ENCODE results near the gene NSG1. TPM values are rescaled to one million over a fixed set of nuclear protein-coding genes. Genes with fewer than 3 reads are reported as not detected.

NSG1 gene
- total and polyA plus RNA-seq, 2 of the 8 experiments (the other 6 are each of a cell fraction or from before 2014, with no cell fraction given), result 35.7 to 61.4 TPM

DNA sequence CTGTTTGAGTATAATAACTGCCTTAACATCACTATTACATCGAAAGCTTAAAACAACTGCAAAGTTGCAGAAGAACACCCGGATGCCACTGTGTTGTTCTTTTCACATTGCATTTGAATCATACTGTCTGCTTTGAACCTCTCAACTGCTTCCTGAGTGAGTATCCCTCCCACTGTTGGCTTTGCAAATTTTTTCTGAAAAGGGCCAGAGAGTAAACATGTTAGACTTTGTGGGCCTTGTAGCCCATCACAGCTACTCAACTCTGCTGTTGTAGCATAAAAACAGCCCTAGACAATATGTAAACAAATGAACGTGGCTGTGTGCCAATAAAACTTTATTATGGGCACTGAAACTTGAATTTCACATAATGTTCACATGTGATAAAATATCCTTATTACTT, 76.1 kb downstream of the NSG1 start:
- Histone ChIP-seq H2BK120ac (replicated peaks; ENCODE audit: low read depth, low read length) (no peak overlapping the region), H2BK5ac (ENCODE audit: low read depth, low read length) (no peak overlapping the region), H3K36me3 (ENCODE audit: control insufficient read depth in 2 of 4, insufficient read depth in 4 of 4, low read length in 3 of 4) (peaks cover 0 to 7% (median 1%) of the 10 kb centered on the region in 4 experiments; a peak in 3 of 8 replicates), H3K79me1 (ENCODE audit: low read depth, low read length) (no peaks in the 10 kb centered on the region), H3K4ac (replicated peaks; ENCODE audit: insufficient read length, low read depth, low read length) (no peak overlapping the region), H4K20me1 (replicated peaks in 1 of 2; ENCODE audit: control insufficient read depth in 1 of 2, insufficient read depth in 2 of 2, low read length in 2 of 2) (no peaks in the 10 kb centered on the region), H3K23ac (ENCODE audit: insufficient read length) (no peak overlapping the region), H2BK12ac (ENCODE audit: low read depth, low read length) (no peak overlapping the region), H4K8ac (ENCODE audit: extremely low read depth, insufficient read depth, low read length) (no peak overlapping the region), H3K4me3 (ENCODE audit: extremely low read depth in 1 of 4, insufficient read depth in 2 of 4, low read depth in 3 of 4, low read length in 4 of 4) (no peak overlapping the region), H3K14ac (ENCODE audit: insufficient read length) (no peak overlapping the region), H3K9ac (replicated peaks in 1 of 4; ENCODE audit: extremely low read depth in 1 of 4, low read depth in 3 of 4, low read length in 3 of 4) (peak overlapping the region in 1 of 4 experiments; percentile 40; a peak in 1 of 7 replicates), H2BK15ac (ENCODE audit: low read length) (no peak overlapping the region), H4K91ac (replicated peaks; ENCODE audit: insufficient read length, low read length) (no peak overlapping the region), H3K4me2 (ENCODE audit: insufficient read depth in 1 of 2, low read depth in 2 of 2, low read length in 2 of 2) (peak overlapping the region; percentile 6 to 25; a peak in 1 of 4 replicates), H3K23me2 (ENCODE audit: low read depth, low read length) (no peaks in the 10 kb centered on the region), H2AK5ac (ENCODE audit: low read depth, low read length) (no peak overlapping the region), H3K4me1 (replicated peaks in 1 of 4; ENCODE audit: control insufficient read depth in 3 of 4, insufficient read depth in 4 of 4, low read length in 3 of 4) (peaks cover 0 to 19% (median 11%) of the 10 kb centered on the region in 4 experiments; a peak in 5 of 7 replicates), H3K79me2 (ENCODE audit: control insufficient read depth in 1 of 2, insufficient read depth in 2 of 2, low read length in 2 of 2) (no peaks in the 10 kb centered on the region), H3K9me3 (ENCODE audit: insufficient read depth in 2 of 2, low read depth in 1 of 2, low read length in 1 of 2) (peaks cover 0 to 3% of the 10 kb centered on the region in 2 experiments; a peak in 1 of 4 replicates), H3K27ac (ENCODE audit: low read depth, low read length) (no peak overlapping the region), H2BK20ac (ENCODE audit: low read length) (no peak overlapping the region), H3K18ac (ENCODE audit: extremely low read depth, low read length) (no peak overlapping the region), H3K56ac (replicated peaks; ENCODE audit: insufficient read length, low read depth, low read length) (no peak overlapping the region), H3K27me3 (replicated peaks in 1 of 4; ENCODE audit: control insufficient read depth in 3 of 4, extremely low read depth in 1 of 4, insufficient read depth in 3 of 4, low read length in 3 of 4) (no peaks in the 10 kb centered on the region), H4K5ac (ENCODE audit: insufficient read length, low read depth, low read length) (no peak overlapping the region), H2AFZ (ENCODE audit: low read length) (no peak overlapping the region)
- ChIA-PET POLR2A (ENCODE audit: partially characterized antibody) (no interaction called here), CTCF (ENCODE audit: partially characterized antibody) (interaction anchor here (1.2 to 1.9 kb wide), 2 partner anchors 9 to 56 kb away, joined by 3 to 7 read pairs; no protein-coding TSS in a partner anchor)
- DNase-seq (ENCODE audit: low read depth in 1 of 2, low spot score in 2 of 2) (no peak), FAIRE-seq (peak; percentile 45)
- 42% methylated on average over 3 of the region's 3 CpGs; no CpG with 5 or more reads in 1 of the 2 experiments for WGBS, 2 experiments (ENCODE audit: extremely low coverage in 1 of 2, insufficient coverage in 1 of 2, insufficient read length in 1 of 2, insufficient replicate concordance in 2 of 2, low coverage in 1 of 2, low lambda C conversion rate in 2 of 2, missing lambda C conversion rate in 1 of 2)
- TF ChIP-seq SP2 (IDR thresholded peaks at IDR 0.05; ENCODE audit: low read length), result no peak
- TF ChIP-seq, protein P1, sequence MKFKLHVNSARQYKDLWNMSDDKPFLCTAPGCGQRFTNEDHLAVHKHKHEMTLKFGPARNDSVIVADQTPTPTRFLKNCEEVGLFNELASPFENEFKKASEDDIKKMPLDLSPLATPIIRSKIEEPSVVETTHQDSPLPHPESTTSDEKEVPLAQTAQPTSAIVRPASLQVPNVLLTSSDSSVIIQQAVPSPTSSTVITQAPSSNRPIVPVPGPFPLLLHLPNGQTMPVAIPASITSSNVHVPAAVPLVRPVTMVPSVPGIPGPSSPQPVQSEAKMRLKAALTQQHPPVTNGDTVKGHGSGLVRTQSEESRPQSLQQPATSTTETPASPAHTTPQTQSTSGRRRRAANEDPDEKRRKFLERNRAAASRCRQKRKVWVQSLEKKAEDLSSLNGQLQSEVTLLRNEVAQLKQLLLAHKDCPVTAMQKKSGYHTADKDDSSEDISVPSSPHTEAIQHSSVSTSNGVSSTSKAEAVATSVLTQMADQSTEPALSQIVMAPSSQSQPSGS (IDR thresholded peaks at IDR 0.05; ENCODE audit: low read length), result no peak
- TF ChIP-seq, protein P2, sequence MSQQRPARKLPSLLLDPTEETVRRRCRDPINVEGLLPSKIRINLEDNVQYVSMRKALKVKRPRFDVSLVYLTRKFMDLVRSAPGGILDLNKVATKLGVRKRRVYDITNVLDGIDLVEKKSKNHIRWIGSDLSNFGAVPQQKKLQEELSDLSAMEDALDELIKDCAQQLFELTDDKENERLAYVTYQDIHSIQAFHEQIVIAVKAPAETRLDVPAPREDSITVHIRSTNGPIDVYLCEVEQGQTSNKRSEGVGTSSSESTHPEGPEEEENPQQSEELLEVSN (IDR thresholded peaks at IDR 0.05), result no peak
- no peak for TF ChIP-seq BRCA1 (IDR thresholded peaks at IDR 0.05; ENCODE audit: low read depth, low read length)
- no peak for TF ChIP-seq HDAC6 (IDR thresholded peaks at IDR 0.05; ENCODE audit: low read depth, low read length)
- TF ChIP-seq ASH2L (IDR thresholded peaks at IDR 0.05; ENCODE audit: low read length), result no peak
- no peak for TF ChIP-seq CREB1 (IDR thresholded peaks at IDR 0.05)
- no peak for TF ChIP-seq EGR1 (IDR thresholded peaks at IDR 0.05; ENCODE audit: borderline replicate concordance, low read depth, low read length)
- TF ChIP-seq, protein P3, sequence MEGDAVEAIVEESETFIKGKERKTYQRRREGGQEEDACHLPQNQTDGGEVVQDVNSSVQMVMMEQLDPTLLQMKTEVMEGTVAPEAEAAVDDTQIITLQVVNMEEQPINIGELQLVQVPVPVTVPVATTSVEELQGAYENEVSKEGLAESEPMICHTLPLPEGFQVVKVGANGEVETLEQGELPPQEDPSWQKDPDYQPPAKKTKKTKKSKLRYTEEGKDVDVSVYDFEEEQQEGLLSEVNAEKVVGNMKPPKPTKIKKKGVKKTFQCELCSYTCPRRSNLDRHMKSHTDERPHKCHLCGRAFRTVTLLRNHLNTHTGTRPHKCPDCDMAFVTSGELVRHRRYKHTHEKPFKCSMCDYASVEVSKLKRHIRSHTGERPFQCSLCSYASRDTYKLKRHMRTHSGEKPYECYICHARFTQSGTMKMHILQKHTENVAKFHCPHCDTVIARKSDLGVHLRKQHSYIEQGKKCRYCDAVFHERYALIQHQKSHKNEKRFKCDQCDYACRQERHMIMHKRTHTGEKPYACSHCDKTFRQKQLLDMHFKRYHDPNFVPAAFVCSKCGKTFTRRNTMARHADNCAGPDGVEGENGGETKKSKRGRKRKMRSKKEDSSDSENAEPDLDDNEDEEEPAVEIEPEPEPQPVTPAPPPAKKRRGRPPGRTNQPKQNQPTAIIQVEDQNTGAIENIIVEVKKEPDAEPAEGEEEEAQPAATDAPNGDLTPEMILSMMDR (IDR thresholded peaks at IDR 0.05; ENCODE audit: control extremely low read depth in 1 of 3, insufficient read depth in 1 of 3, low read depth in 1 of 3, low read length in 3 of 3), result no peak
- no peak for TF ChIP-seq POU5F1 (IDR thresholded peaks at IDR 0.05; ENCODE audit: low read depth, low read length)

Data from H1 (cell line).